KOPT-K1 (cell line): ENCODE measurements around the gene CCL14.
"Not testable (repeated sequence)": the region's sequence is repeated elsewhere in the genome, so short reads cannot be mapped to it uniquely, and the experiment has no call there.

Experiments used
- H3K27ac ChIP-seq: fragments of 200-600 bp; sonication (generic); 2 replicates; pipeline ENCODE4 v1.5.1; 2016; ENCODE audit warnings: antibody characterized with exemption, mild to moderate bottlenecking, low read depth, low read length; ENCODE audit not compliant: poor library complexity, severe bottlenecking
- H3K36me3 ChIP-seq: fragments of 200-600 bp; sonication (generic); 2 replicates; pipeline ENCODE4 v1.5.1; 2017; ENCODE audit warnings: antibody characterized with exemption, mild to moderate bottlenecking, low read length, moderate library complexity; ENCODE audit not compliant: insufficient read depth
- H3K9me3 ChIP-seq: fragments of 200-600 bp; sonication (generic); 2 replicates; pipeline ENCODE4 v1.5.1; 2017; ENCODE audit warnings: antibody characterized with exemption, low read length, mild to moderate bottlenecking; ENCODE audit not compliant: insufficient read depth, poor library complexity, severe bottlenecking

The CCL14 gene

GRCh38 chr17:36001862-36002603 is 15.5 kb upstream of the CCL14 start:
- Histone ChIP-seq H3K36me3 (no peaks in the 10 kb centered on the region), H3K27ac (no peak overlapping the region), H3K9me3 (no peaks in the 10 kb centered on the region)

DNA sequence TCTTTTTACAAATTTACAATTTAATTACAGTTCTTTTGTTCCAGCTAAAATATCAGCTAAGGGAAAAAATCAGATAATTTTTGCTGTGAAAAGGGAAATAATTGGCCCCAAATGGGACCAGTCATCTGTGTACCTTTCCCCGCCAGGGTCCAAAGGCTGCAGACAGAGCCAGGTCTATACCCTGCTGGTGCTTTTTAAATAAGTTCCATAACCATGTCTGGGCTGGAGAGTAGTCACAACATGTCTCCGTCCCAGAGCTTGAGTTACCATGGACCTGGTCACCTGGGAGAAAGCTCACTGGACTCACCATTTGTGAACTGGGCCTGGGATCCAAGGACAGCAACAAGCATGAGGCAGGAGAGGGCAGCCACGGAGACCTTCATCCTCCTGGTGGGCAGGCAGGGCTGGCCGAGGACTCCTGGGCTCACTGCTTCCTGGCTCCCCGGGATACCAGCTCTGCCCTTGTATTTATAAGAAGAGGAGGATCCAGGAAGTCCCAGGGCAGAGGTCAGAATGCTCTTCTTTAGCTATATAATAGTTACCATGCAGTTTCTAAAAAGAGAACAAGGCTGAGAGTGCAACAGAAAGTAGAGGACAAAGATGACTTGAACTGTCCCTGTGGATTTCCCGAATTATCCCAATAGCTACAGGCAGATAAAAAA is 14.7 kb upstream of the CCL14 start, which contains the start of gene CCL15:
Gene CCL15, minus strand, starts transcription at position 444 of the 662 bp plus-strand sequence. Its CDS starts 61 bp downstream, at position 383.
- no peaks in the 10 kb centered on the region for H3K36me3 ChIP-seq
- H3K9me3 ChIP-seq: no peaks in the 10 kb centered on the region
- no peak within 1 kb of the TSS for H3K27ac ChIP-seq

GRCh38 chr17:36000732-36001109 is 14.2 kb upstream of the CCL14 start:
- no peak overlapping the region for H3K27ac ChIP-seq
- no peaks in the 10 kb centered on the region for H3K9me3 ChIP-seq
- H3K36me3 ChIP-seq: no peaks in the 10 kb centered on the region

GRCh38 chr17:35998756-35999155 is 12.2 kb upstream of the CCL14 start:
- Histone ChIP-seq H3K27ac (no peak overlapping the region), H3K9me3 (peaks cover 6% of the 10 kb centered on the region), H3K36me3 (no peaks in the 10 kb centered on the region)

- no peaks in the 10 kb centered on the region for H3K36me3 ChIP-seq
- peaks cover 6% of the 10 kb centered on the region for H3K9me3 ChIP-seq
- H3K27ac ChIP-seq: no peak overlapping the region
Measured at GRCh38 chr17:35998018-35998545, 11.6 kb upstream of the CCL14 start.

- H3K36me3 ChIP-seq, H3K27ac ChIP-seq: not testable (repeated sequence)
- H3K9me3 ChIP-seq: peaks cover 10% of the 10 kb centered on the region
Measured at GRCh38 chr17:35995346-35995745, 8.8 kb upstream of the CCL14 start.

- Histone ChIP-seq H3K27ac (no peak overlapping the region), H3K36me3 (no peaks in the 10 kb centered on the region), H3K9me3 (peaks cover 28% of the 10 kb centered on the region)
Measured at GRCh38 chr17:35991075-35991474, 4.5 kb upstream of the CCL14 start.

GRCh38 chr17:35988164-35988563 is 1.6 kb upstream of the CCL14 start:
- no peak overlapping the region for H3K27ac ChIP-seq
- no peaks in the 10 kb centered on the region for H3K36me3 ChIP-seq
- peaks cover 22% of the 10 kb centered on the region for H3K9me3 ChIP-seq

DNA sequence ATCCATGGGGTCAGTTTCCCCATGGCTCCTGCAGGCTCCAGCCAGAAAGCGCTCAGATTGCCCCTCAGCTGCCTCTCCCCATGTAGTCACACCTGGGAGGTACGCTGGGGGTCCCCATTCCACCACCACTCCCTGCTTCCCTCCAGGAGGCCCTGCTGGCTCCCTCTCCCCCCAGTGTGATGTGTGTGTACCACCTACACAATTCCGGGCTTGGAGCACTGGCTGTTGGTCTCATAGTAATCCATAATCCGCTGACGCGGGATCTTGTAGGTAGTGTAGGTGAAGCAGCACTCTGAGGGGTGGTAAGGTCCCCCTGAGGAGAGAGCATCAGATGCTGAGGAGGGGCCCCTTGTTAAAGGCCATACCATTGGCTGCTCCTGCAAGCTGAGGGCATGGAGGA is 2.4 kb downstream of the CCL14 start:
- H3K27ac ChIP-seq: no peak overlapping the region
- H3K9me3 ChIP-seq: peaks cover 15% of the 10 kb centered on the region

DNA sequence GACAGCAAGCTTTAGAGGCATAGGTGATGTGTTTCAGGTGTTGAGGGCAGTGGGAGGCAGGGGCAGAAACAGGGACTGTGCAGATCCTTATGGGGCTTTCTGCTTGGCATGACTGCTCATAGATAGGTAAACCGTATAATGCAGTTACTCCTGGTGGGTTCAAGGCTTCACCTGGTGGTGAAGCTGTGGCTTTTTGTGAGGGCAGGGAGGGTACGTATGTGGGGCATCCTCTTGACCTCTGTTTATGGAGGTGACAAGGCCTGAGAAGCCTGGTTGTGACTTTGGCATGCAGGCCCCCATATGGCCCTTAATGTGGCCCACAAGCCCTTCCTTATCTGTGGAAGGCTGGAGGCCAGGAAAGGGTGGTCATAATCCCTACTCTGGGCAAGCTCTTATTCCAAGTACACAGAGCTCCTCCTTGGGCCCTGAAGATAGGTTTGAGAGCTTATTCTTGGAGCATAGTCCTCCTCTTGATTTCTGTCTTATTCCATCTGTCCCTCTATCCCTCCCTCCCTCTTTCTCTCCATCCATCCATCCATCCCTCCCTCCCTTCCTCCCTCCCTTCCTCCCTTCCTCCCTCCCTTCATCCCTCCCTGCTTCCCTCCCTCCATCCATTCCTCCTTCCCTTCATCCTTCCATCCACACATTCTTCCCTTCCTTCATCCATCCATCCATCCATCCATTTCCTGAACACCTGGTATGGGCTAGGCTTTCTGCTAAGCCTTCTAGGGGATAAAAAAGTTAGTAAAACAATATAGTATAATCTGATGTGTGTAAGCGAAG is 3.9 kb downstream of the CCL14 start:
- H3K9me3 ChIP-seq: peaks cover 3% of the 10 kb centered on the region
- no peak overlapping the region for H3K27ac ChIP-seq
- H3K36me3 ChIP-seq: no peaks in the 10 kb centered on the region

More for the DNA sequence above, 2.4 kb downstream of the CCL14 start:
- no peaks in the 10 kb centered on the region for H3K36me3 ChIP-seq

DNA sequence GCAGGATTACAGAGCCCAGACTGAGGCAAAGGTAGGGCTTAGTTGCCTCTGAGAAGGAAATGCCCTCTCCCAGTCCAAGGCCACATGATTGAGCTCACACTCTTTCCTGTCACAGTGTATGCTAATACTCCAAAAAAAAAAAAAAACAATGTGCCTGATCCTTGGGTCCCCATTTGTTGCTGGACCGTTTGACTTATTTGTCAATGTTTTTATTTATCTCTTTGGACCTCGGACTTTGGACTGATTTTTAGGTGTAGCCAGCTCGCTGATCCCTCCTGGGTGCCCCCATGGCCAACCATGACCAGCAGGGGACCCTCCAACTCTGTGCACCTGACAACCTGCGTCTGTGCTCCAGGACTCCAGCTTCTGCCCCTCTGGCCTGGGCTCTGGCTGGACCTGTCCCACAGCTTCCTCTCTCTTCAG is 4.6 kb downstream of the CCL14 start:
- no peak overlapping the region for H3K27ac ChIP-seq
- no peaks in the 10 kb centered on the region for H3K36me3 ChIP-seq
- no peaks in the 10 kb centered on the region for H3K9me3 ChIP-seq

- no peaks in the 10 kb centered on the region for H3K9me3 ChIP-seq
- no peak within 1 kb of the TSS for H3K27ac ChIP-seq
- H3K36me3 ChIP-seq: no peaks in the 10 kb centered on the region
Measured at GRCh38 chr17:35981246-35981645, 5.3 kb downstream of the CCL14 start, which contains the start of gene CCL16. TSS of gene CCL16 (minus strand) at chr17:35981497. CDS start at chr17:35981420, 77 bp downstream.

- Histone ChIP-seq H3K36me3 (no peaks in the 10 kb centered on the region), H3K27ac (no peak overlapping the region), H3K9me3 (no peaks in the 10 kb centered on the region)
Measured at GRCh38 chr17:35978346-35978745, 8.2 kb downstream of the CCL14 start.

DNA sequence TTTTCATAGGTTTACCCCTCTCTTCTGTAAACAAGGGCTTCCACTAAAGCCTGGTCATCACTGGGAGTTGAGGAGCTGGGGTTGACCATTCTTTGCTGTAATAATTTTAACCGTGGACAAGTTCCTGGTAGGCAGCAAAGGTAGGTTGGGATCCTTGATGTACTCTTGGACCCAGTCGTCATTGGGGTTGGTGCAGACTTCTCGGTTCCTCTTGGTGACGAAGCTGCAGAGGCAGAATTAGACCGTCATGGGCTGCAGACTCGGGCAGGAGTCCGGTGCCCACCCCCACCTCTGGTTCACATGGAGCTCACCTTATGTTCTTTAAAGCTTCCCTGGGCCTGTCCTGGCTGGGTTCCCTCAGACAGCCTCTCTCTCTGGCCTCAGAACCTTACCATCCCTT is 9.0 kb downstream of the CCL14 start:
- no peaks in the 10 kb centered on the region for H3K9me3 ChIP-seq
- no peaks in the 10 kb centered on the region for H3K36me3 ChIP-seq

More for the DNA sequence above, 9.0 kb downstream of the CCL14 start:
- H3K27ac ChIP-seq: no peak overlapping the region
